HG03469 (cell line): ENCODE results near the gene OAS1.

Experiments used
- ATAC-seq: cut with Tn5 transposase; IDR thresholded peaks from one replicate; pipeline ENCODE4 v1.9.1; 2021; ENCODE audit warnings: mild to moderate bottlenecking, moderate library complexity, moderate number of reproducible peaks; ENCODE audit not compliant: unreplicated experiment

OAS1 gene

GRCh38 chr12:112963227-112963861 lies 56.6 kb downstream of the OAS1 start:
- no peak for ATAC-seq

- ATAC-seq = no peak
These were observed 57.4 kb downstream of the OAS1 start for GRCh38 chr12:112964067-112964670.

- ATAC-seq = no peak
These were observed 58.2 kb downstream of the OAS1 start for GRCh38 chr12:112964915-112965314.

- ATAC-seq = no peak
These were observed 58.9 kb downstream of the OAS1 start for GRCh38 chr12:112965643-112966042.

- ATAC-seq = no peak
These were observed 60.5 kb downstream of the OAS1 start for GRCh38 chr12:112967306-112967705.

- ATAC-seq = no peak
These were observed 61.1 kb downstream of the OAS1 start for GRCh38 chr12:112967858-112968257.
